Testis (tissue), 3 donors: ENCODE data around the gene RNF223. TPM values are rescaled to one million over a fixed set of nuclear protein-coding genes. Genes with fewer than 3 reads are reported as not detected.
A peak's percentile ranks its signal among the peaks of the same experiment; 100 is the strongest.
"Not testable (repeated sequence)": the region's sequence is repeated elsewhere in the genome, so short reads cannot be mapped to it uniquely, and the experiment has no call there.

Experiments
- DNase-seq: peaks from one replicate; pipeline ENCODE4 v3.0.0-alpha.2; 2019
- H3K27ac ChIP-seq, 2 donors: fragments of 200-600 bp; sonication (generic); one replicate each; pipeline ENCODE4 v1.5.1; 2019
- H3K27me3 ChIP-seq: fragments of 200-600 bp; sonication (generic); one replicate; pipeline ENCODE4 v1.5.1; 2019
- H3K36me3 ChIP-seq: fragments of 200-600 bp; sonication (generic); one replicate; pipeline ENCODE4 v1.5.1; 2017; ENCODE audit warnings: low read depth; ENCODE audit errors: missing control alignments
- H3K4me1 ChIP-seq: fragments of 200-600 bp; sonication (generic); one replicate; pipeline ENCODE4 v1.5.1; 2019
- H3K4me3 ChIP-seq, 2 donors: fragments of 200-600 bp; sonication (generic); one replicate each; pipeline ENCODE4 v1.5.1; 2017 to 2019
- H3K9me3 ChIP-seq: fragments of 200-600 bp; sonication (generic); one replicate; pipeline ENCODE4 v1.5.1; 2017
- CTCF ChIP-seq, 3 experiments: fragments of 450-650 bp in 2 of 3; fragments of 200-600 bp in 1 of 3; sonication (generic) in 1 of 3; IDR thresholded peaks; one replicate each; pipeline ENCODE4 v1.5.1; 2016 to 2019; ENCODE audit warnings: antibody characterized with exemption in 3 of 3, mild to moderate bottlenecking in 2 of 3, moderate library complexity in 1 of 3
- POLR2A ChIP-seq: fragments of 450-650 bp; IDR thresholded peaks from one replicate; pipeline ENCODE4 v1.6.1; 2017; ENCODE audit warnings: antibody characterized with exemption, mild to moderate bottlenecking, moderate library complexity
- WGBS, 2 donors: methylation state at CpG; one replicate each; pipeline ENCODE4 v1.1.5; 2018; 5-methylcytosine and 5-hydroxymethylcytosine counted together
- intact Hi-C: fragments of 100-400 bp; cut with DNase I; formaldehyde crosslinking; loops from one replicate; pipeline ENCODE4 v1.15.1; 2023; ENCODE audit warnings: low total_unique reads
- polyA plus RNA-seq: library from polyadenylated mRNA; stranded (reverse); fragments of 350-450 nt; fragmentation: Illumina TruSeq; extraction: RNeasy Lipid Tissue Mini Kit (QIAGEN cat#74804); gene quantifications from one replicate; pipeline ENCODE4 v1.2.3, GENCODE V29; 2014; ENCODE audit warnings: low read depth, low replicate concordance; ENCODE audit not compliant: insufficient read depth
- total RNA-seq, 2 donors: library from RNA; depleted of rRNA; stranded (reverse); fragments of >200 nt; gene quantifications; one replicate each; pipeline ENCODE4 v1.2.3, GENCODE V29; 2016

Gene RNF223
- total and polyA plus RNA-seq, 3 donors from 2014 or later, result 0.19 to 0.31 TPM; not detected in 1

GRCh38 chr1:1109743-1110142 lies 35.6 kb upstream of the RNF223 start:
- Histone ChIP-seq H3K36me3 (no peaks in the 10 kb centered on the region), H3K4me1 (no peaks in the 10 kb centered on the region), H3K9me3 (no peaks in the 10 kb centered on the region), H3K4me3 (no peak overlapping the region), H3K27ac (no peak overlapping the region), H3K27me3 (no peaks in the 10 kb centered on the region)
- intact Hi-C loops, result no loop called here
- WGBS, 2 donors, result 87 to 93% methylated on average over 13 to 14 of the region's 14 CpGs
- TF ChIP-seq CTCF (IDR thresholded peaks at IDR 0.05) (no peak), POLR2A (no peak)
- no peak for DNase-seq

GRCh38 chr1:1106510-1107221 lies 32.6 kb upstream of the RNF223 start:
- intact Hi-C loops, result no loop called here
- Histone ChIP-seq H3K27me3 (no peaks in the 10 kb centered on the region), H3K36me3 (no peaks in the 10 kb centered on the region), H3K4me1 (no peaks in the 10 kb centered on the region), H3K4me3 (no peak overlapping the region), H3K27ac (no peak overlapping the region), H3K9me3 (no peaks in the 10 kb centered on the region)
- WGBS, 2 donors, result 87 to 99% methylated on average over 10 to 31 of the region's 31 CpGs
- DNase-seq, result no peak
- TF ChIP-seq CTCF (IDR thresholded peaks at IDR 0.05), result no peak
- TF ChIP-seq POLR2A, result no peak

GRCh38 chr1:1104152-1104551 lies 30.0 kb upstream of the RNF223 start:
- H3K36me3 ChIP-seq, DNase-seq, H3K9me3 ChIP-seq, H3K27ac ChIP-seq, H3K27me3 ChIP-seq, H3K4me1 ChIP-seq, H3K4me3 ChIP-seq, intact Hi-C loops: not testable (repeated sequence)
- 84 to 89% methylated on average over 6 of the region's 6 CpGs for WGBS, 2 donors

GRCh38 chr1:1101503-1101902 lies 27.4 kb upstream of the RNF223 start:
- Histone ChIP-seq H3K4me3 (no peak overlapping the region), H3K9me3 (no peaks in the 10 kb centered on the region), H3K27ac (no peak overlapping the region), H3K36me3 (no peaks in the 10 kb centered on the region), H3K4me1 (no peaks in the 10 kb centered on the region), H3K27me3 (no peaks in the 10 kb centered on the region)
- DNase-seq, result no peak
- 86 to 89% methylated on average over 7 of the region's 7 CpGs for WGBS, 2 donors
- intact Hi-C loops, result no loop called here
- TF ChIP-seq POLR2A, result no peak
- no peak for TF ChIP-seq CTCF (IDR thresholded peaks at IDR 0.05)

- H3K4me3 ChIP-seq, result no peak overlapping the region
- intact Hi-C loops, result no loop called here
- H3K4me1 ChIP-seq, result no peaks in the 10 kb centered on the region
- no peak for TF ChIP-seq POLR2A
- H3K9me3 ChIP-seq, result no peaks in the 10 kb centered on the region
- WGBS, 2 donors, result 91 to 94% methylated on average over 9 to 11 of the region's 11 CpGs
- no peak overlapping the region for H3K27ac ChIP-seq
- no peaks in the 10 kb centered on the region for H3K27me3 ChIP-seq
- DNase-seq, result peak; percentile 8
- no peaks in the 10 kb centered on the region for H3K36me3 ChIP-seq
Measured at GRCh38 chr1:1100296-1100695, 26.2 kb upstream of the RNF223 start.
